Ishikawa (cell line): Measurements from ENCODE around the gene RIMKLB.

Source experiments
- CEBPB ChIP-seq: IDR thresholded peaks from 2 replicates; pipeline ENCODE4 v1.6.1; 2012
- CREB1 ChIP-seq: IDR thresholded peaks from 2 replicates; pipeline ENCODE4 v1.6.1; 2012; ENCODE audit warnings: low read depth
- EGR1 ChIP-seq: IDR thresholded peaks from 2 replicates; pipeline ENCODE4 v1.6.1; 2012
- EP300 ChIP-seq: IDR thresholded peaks from 2 replicates; pipeline ENCODE4 v1.6.1; 2012; ENCODE audit warnings: borderline replicate concordance
- FOXM1 ChIP-seq: IDR thresholded peaks from 2 replicates; pipeline ENCODE4 v1.6.1; 2012; ENCODE audit warnings: low read depth, borderline replicate concordance
- NFIC ChIP-seq: IDR thresholded peaks from 2 replicates; pipeline ENCODE4 v1.6.1; 2012
- RAD21 ChIP-seq: IDR thresholded peaks from 2 replicates; pipeline ENCODE4 v1.6.1; 2012; ENCODE audit warnings: low read depth
- TAF1 ChIP-seq: IDR thresholded peaks from 2 replicates; pipeline ENCODE4 v1.6.1; 2012; ENCODE audit warnings: low read depth, mild to moderate bottlenecking
- TCF12 ChIP-seq: IDR thresholded peaks from 2 replicates; pipeline ENCODE4 v1.6.1; 2012; ENCODE audit warnings: low read depth
- TEAD4 ChIP-seq: IDR thresholded peaks from 2 replicates; pipeline ENCODE4 v1.6.1; 2012
- YY1 ChIP-seq: IDR thresholded peaks from 2 replicates; pipeline ENCODE4 v1.6.1; 2012; ENCODE audit warnings: low read depth
- ZBTB7A ChIP-seq: IDR thresholded peaks from 2 replicates; pipeline ENCODE4 v1.6.1; 2012; ENCODE audit warnings: low read depth
- TF ChIP-seq, protein P1 (sequence below): IDR thresholded peaks from 2 replicates; pipeline ENCODE4 v1.6.1; 2012; ENCODE audit warnings: low read depth, mild to moderate bottlenecking
- TF ChIP-seq, protein P2 (sequence below): IDR thresholded peaks from 2 replicates; pipeline ENCODE4 v1.6.1; 2012
- TF ChIP-seq, protein P3 (sequence below): IDR thresholded peaks from 2 replicates; pipeline ENCODE4 v1.6.1; 2012

The RIMKLB gene

DNA sequence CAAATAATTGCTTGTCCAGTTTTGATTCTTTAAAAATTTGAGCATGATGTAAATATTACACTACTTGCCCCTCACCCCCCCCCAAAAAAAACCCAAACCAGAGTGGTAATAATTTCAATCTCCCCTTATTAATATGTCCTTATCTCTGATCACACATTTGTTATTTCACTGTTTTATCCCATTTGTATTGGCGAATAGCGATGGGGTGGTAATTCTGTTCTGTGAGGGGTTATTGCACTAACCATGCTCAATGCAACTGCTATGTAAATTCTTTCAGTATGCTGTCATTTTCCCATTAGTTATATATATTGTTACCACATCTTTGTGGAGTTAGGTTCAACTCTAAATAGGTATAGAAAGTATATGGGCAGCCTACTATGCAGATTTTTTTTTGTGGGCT, 1.1 kb downstream of the RIMKLB start:
- no peak for TF ChIP-seq NFIC

DNA sequence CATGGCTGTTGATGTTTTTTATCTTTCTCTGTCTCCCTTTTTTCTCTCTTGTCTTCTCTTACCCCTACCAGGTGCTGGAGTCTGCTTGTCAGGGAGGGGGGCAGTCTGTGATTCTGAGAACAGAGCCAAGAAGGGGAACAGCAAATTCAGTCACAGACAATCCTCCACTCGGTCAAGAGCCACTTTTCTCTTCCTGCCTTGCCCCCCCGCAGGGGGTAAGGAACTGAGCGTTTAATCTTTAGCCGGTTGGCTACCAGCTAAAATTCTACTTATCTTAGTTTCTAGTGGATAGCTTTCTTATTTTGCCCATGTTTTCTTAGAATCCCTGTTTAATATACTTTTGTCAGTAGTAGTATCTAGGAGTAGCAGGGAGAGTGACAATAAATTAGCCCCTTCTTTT, 1.9 kb downstream of the RIMKLB start:
- TF ChIP-seq EGR1 (no peak), CREB1 (no peak)

DNA sequence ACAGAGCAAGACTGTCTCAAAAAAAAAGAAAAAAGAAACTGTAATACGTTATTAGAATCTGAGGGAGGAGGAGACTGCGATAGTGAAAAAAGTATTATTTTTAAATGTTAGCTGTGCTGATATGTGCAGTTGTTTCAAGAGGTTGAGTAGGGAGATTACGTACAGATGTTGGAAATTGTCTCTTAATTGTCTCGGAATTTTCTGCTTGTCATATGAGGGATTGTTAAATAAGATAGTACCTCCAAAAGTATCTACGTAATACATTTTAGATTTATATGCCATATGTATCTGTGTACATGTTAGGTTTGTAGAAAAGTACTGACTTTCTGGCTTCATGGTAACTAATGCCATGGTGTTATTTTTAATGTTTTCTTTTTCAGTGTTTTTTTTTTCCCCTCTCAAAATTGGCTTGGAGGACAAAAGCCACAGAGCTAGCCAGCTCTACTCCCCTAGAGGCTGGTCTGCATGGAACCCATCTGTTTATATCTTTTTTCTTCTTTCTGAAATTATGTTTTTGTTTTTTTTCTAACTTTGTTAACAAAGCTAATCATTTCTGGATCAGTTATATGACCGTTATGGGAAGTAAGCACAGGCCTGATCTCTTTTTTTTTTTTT, 3.4 kb downstream of the RIMKLB start:
- TF ChIP-seq RAD21: no peak
- TF ChIP-seq FOXM1: no peak
- TF ChIP-seq EP300: no peak
- no peak for TF ChIP-seq YY1
- no peak for TF ChIP-seq ZBTB7A
- TF ChIP-seq, protein P1, sequence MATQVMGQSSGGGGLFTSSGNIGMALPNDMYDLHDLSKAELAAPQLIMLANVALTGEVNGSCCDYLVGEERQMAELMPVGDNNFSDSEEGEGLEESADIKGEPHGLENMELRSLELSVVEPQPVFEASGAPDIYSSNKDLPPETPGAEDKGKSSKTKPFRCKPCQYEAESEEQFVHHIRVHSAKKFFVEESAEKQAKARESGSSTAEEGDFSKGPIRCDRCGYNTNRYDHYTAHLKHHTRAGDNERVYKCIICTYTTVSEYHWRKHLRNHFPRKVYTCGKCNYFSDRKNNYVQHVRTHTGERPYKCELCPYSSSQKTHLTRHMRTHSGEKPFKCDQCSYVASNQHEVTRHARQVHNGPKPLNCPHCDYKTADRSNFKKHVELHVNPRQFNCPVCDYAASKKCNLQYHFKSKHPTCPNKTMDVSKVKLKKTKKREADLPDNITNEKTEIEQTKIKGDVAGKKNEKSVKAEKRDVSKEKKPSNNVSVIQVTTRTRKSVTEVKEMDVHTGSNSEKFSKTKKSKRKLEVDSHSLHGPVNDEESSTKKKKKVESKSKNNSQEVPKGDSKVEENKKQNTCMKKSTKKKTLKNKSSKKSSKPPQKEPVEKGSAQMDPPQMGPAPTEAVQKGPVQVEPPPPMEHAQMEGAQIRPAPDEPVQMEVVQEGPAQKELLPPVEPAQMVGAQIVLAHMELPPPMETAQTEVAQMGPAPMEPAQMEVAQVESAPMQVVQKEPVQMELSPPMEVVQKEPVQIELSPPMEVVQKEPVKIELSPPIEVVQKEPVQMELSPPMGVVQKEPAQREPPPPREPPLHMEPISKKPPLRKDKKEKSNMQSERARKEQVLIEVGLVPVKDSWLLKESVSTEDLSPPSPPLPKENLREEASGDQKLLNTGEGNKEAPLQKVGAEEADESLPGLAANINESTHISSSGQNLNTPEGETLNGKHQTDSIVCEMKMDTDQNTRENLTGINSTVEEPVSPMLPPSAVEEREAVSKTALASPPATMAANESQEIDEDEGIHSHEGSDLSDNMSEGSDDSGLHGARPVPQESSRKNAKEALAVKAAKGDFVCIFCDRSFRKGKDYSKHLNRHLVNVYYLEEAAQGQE: no peak
- TF ChIP-seq EGR1: no peak
- TF ChIP-seq NFIC: no peak
- TF ChIP-seq CREB1: no peak
- TF ChIP-seq, protein P2, sequence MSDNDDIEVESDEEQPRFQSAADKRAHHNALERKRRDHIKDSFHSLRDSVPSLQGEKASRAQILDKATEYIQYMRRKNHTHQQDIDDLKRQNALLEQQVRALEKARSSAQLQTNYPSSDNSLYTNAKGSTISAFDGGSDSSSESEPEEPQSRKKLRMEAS: no peak

DNA sequence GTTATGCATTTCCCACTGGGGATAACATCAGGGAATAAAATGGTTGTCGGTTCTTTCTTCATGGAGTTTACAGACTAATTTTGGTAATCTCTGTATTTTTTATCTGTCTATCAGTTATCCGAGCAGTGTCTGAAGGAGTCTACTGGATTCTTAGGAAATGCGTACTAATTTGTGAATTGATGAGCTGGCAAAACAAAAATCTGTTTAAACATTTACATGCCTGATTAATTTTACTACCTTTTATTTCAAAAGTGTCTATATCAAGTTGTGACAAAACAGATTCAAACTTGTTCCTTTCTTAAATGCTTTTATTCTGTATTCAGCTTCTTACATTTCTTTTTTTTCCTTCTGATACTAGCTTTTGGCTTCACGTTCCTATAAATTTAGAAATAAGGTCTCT, 4.4 kb downstream of the RIMKLB start:
- TF ChIP-seq FOXM1: no peak
- no peak for TF ChIP-seq EP300
- TF ChIP-seq CREB1: no peak
- no peak for TF ChIP-seq YY1
- TF ChIP-seq, protein P2: no peak
- TF ChIP-seq TAF1: no peak
- no peak for TF ChIP-seq RAD21
- TF ChIP-seq EGR1: no peak
- TF ChIP-seq NFIC: no peak
- TF ChIP-seq ZBTB7A: no peak
- TF ChIP-seq TEAD4: no peak
- TF ChIP-seq CEBPB: no peak
- TF ChIP-seq, protein P3, sequence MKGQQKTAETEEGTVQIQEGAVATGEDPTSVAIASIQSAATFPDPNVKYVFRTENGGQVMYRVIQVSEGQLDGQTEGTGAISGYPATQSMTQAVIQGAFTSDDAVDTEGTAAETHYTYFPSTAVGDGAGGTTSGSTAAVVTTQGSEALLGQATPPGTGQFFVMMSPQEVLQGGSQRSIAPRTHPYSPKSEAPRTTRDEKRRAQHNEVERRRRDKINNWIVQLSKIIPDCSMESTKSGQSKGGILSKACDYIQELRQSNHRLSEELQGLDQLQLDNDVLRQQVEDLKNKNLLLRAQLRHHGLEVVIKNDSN: no peak
- TF ChIP-seq, protein P1: no peak
- TF ChIP-seq TCF12: no peak

DNA sequence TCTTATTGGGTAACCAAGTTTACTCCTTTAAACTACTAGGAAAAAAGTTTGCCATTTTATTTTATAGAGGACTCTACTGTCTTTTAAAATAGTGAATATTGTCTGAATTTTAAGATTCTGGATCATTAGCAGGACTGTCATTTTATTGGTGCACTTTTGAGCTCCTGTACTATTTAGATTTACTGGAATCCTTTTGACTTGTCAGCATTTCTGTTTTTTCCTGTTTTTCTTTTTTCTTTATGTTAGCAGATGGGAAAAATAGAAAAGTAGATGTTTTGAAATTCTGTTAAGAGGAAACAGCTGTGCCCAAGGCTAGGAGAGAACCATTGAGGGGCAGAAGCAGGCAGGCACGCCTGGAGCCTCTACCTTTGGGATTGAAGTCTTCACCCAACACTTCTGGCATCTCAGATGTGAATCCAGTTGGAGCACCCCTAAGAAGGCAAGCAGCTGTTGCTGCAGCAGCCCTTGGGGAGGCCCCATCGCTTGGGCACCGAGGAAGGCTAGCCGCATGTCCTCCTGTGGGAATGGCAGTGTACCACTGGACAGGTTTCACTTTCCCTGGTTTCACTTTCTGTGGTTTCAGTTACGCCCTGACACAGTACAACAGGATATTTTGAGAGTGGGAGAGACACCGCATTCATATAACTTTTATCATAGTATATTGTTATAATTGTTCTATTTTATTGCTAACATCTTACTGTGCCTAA, 11.5 kb downstream of the RIMKLB start:
- TF ChIP-seq, protein P2: no peak
- TF ChIP-seq YY1: no peak
- no peak for TF ChIP-seq CEBPB
- no peak for TF ChIP-seq TCF12
- TF ChIP-seq, protein P1: no peak
- TF ChIP-seq NFIC: no peak
- no peak for TF ChIP-seq RAD21
- TF ChIP-seq TAF1: no peak
